Measurements from ENCODE around the gene FOXL2. TPM values are rescaled to one million over a fixed set of nuclear protein-coding genes. Genes with fewer than 3 reads are reported as not detected.

The FOXL2 gene
- total and polyA plus RNA-seq, 2 of the 13 experiments (the other 11 are each of a cell fraction or from before 2014, with no cell fraction given), result not detected

- TF ChIP-seq ZSCAN30 (CRISPR knock-in tag; IDR thresholded peaks at IDR 0.05), result no peak
- TF ChIP-seq ZNF335 (CRISPR knock-in tag; IDR thresholded peaks at IDR 0.05), result no peak
- no peak for TF ChIP-seq SP2 (CRISPR knock-in tag; IDR thresholded peaks at IDR 0.05)
- no peak for TF ChIP-seq PREB (CRISPR knock-in tag; IDR thresholded peaks at IDR 0.05)
- TF ChIP-seq ZNF546 (CRISPR knock-in tag; conservative IDR thresholded peaks at IDR 0.05), result no peak
- TF ChIP-seq SP1 (IDR thresholded peaks at IDR 0.05), result no peak
- no peak for TF ChIP-seq SP1 (CRISPR knock-in tag; IDR thresholded peaks at IDR 0.05)
- TF ChIP-seq RBFOX2 (IDR thresholded peaks at IDR 0.05; ENCODE audit: low read depth, low read length), result no peak
- no peak for TF ChIP-seq DZIP1 (CRISPR knock-in tag; IDR thresholded peaks at IDR 0.05)
- no peak for TF ChIP-seq HOXD1 (CRISPR knock-in tag; IDR thresholded peaks at IDR 0.05)
- no peak for TF ChIP-seq DNMT1 (CRISPR knock-in tag; IDR thresholded peaks at IDR 0.05)
- TF ChIP-seq HBP1 (CRISPR knock-in tag; IDR thresholded peaks at IDR 0.05; ENCODE audit: low read depth), result no peak
Measured at GRCh38 chr3:138949445-138950005, 2.6 kb upstream of the FOXL2 start (continued).
